Measurements from ENCODE around the gene ZDHHC1. TPM values are rescaled to one million over a fixed set of nuclear protein-coding genes. Genes with fewer than 3 reads are reported as not detected.
"Not testable (repeated sequence)": the region's sequence is repeated elsewhere in the genome, so short reads cannot be mapped to it uniquely, and the experiment has no call there.

The ZDHHC1 gene
- total RNA-seq, 1 experiment from 2014 or later = 21.5 TPM

GRCh38 chr16:67361038-67361437 is 55.2 kb downstream of the ZDHHC1 start:
- no peak for DNase-seq (ENCODE audit: low spot score)

- not testable (repeated sequence) for DNase-seq (ENCODE audit: low spot score)
Observed at GRCh38 chr16:67359540-67360269, 56.6 kb downstream of the ZDHHC1 start.

- DNase-seq (ENCODE audit: low spot score) = no peak
Observed at GRCh38 chr16:67357561-67357960, 58.7 kb downstream of the ZDHHC1 start.

- no peak for DNase-seq (ENCODE audit: low spot score)
Observed at GRCh38 chr16:67356396-67356795, 59.9 kb downstream of the ZDHHC1 start.

- DNase-seq (ENCODE audit: low spot score) = not testable (repeated sequence)
Observed at GRCh38 chr16:67352463-67352862, 63.8 kb downstream of the ZDHHC1 start.

- no peak for DNase-seq (ENCODE audit: low spot score)
Observed at GRCh38 chr16:67350324-67350723, 66.0 kb downstream of the ZDHHC1 start.

- peak; percentile 71 for DNase-seq (ENCODE audit: low spot score)
Observed at GRCh38 chr16:67349172-67349571, 67.1 kb downstream of the ZDHHC1 start.

GRCh38 chr16:67346341-67346740 is 69.9 kb downstream of the ZDHHC1 start:
- DNase-seq (ENCODE audit: low spot score) = peak; percentile 48

GRCh38 chr16:67345401-67345800 is 70.9 kb downstream of the ZDHHC1 start:
- DNase-seq (ENCODE audit: low spot score) = peak; percentile 40

Small RNA genes lying within 50 kb of the gene (small RNA-seq; reads per million reads assigned to genes)
- not detected for gene RNU1-123P

Other genes starting within 250 kb of the ZDHHC1 start
- gene NOL3, start 245.9 kb downstream of the ZDHHC1 start, total RNA-seq (2014; rRNA removed; shearing (Covaris generic)) = 95.1 and 97.0 TPM in 2 replicates
- 41.4 and 41.7 TPM in 2 replicates for gene MATCAP1, start 232.5 kb downstream of the ZDHHC1 start, total RNA-seq (2014; rRNA removed; shearing (Covaris generic))
- gene EXOC3L1, start 226.3 kb downstream of the ZDHHC1 start, total RNA-seq (2014; rRNA removed; shearing (Covaris generic)) = 0.29 and 0.74 TPM in 2 replicates
- 156 and 171 TPM in 2 replicates for gene E2F4, start 224.3 kb downstream of the ZDHHC1 start, total RNA-seq (2014; rRNA removed; shearing (Covaris generic))
- 55.2 and 57.4 TPM in 2 replicates for gene ELMO3, start 217.3 kb downstream of the ZDHHC1 start, total RNA-seq (2014; rRNA removed; shearing (Covaris generic))
- 61.2 and 67.8 TPM in 2 replicates for gene TMEM208, start 189.3 kb downstream of the ZDHHC1 start, total RNA-seq (2014; rRNA removed; shearing (Covaris generic))
- gene FHOD1, start 169.0 kb downstream of the ZDHHC1 start, total RNA-seq (2014; rRNA removed; shearing (Covaris generic)) = 49.5 and 57.7 TPM in 2 replicates
- gene SLC9A5, start 167.5 kb downstream of the ZDHHC1 start, total RNA-seq (2014; rRNA removed; shearing (Covaris generic)) = 2.2 and 2.7 TPM in 2 replicates
- 69.5 and 71.3 TPM in 2 replicates for gene PLEKHG4, start 136.9 kb downstream of the ZDHHC1 start, total RNA-seq (2014; rRNA removed; shearing (Covaris generic))
- not detected in 2 replicates for gene KCTD19, start 89.7 kb downstream of the ZDHHC1 start, total RNA-seq (2014; rRNA removed; shearing (Covaris generic))
- gene LRRC36, start 89.7 kb downstream of the ZDHHC1 start, total RNA-seq (2014; rRNA removed; shearing (Covaris generic)) = 0.46 TPM in 1 of 2 replicates, not detected in the other
- 70.5 and 70.9 TPM in 2 replicates for gene TPPP3, start 23.0 kb downstream of the ZDHHC1 start, total RNA-seq (2014; rRNA removed; shearing (Covaris generic))
- gene HSD11B2, start 14.6 kb upstream of the ZDHHC1 start, total RNA-seq (2014; rRNA removed; shearing (Covaris generic)) = 18.3 and 23.2 TPM in 2 replicates
- 97.6 and 99.5 TPM in 2 replicates for gene ATP6V0D1, start 64.7 kb upstream of the ZDHHC1 start, total RNA-seq (2014; rRNA removed; shearing (Covaris generic))
- not detected in 2 replicates for gene AGRP, start 67.1 kb upstream of the ZDHHC1 start, total RNA-seq (2014; rRNA removed; shearing (Covaris generic))
- gene RIPOR1, start 112.4 kb upstream of the ZDHHC1 start, total RNA-seq (2014; rRNA removed; shearing (Covaris generic)) = 22.8 and 23.8 TPM in 2 replicates
- 28.3 and 36.4 TPM in 2 replicates for gene CTCF, start 146.0 kb upstream of the ZDHHC1 start, total RNA-seq (2014; rRNA removed; shearing (Covaris generic))
- 0.81 and 2.7 TPM in 2 replicates for gene CARMIL2, start 228.7 kb upstream of the ZDHHC1 start, total RNA-seq (2014; rRNA removed; shearing (Covaris generic))
- 79.6 and 82.2 TPM in 2 replicates for gene ACD, start 243.8 kb upstream of the ZDHHC1 start, total RNA-seq (2014; rRNA removed; shearing (Covaris generic))
- gene PARD6A, start 244.5 kb upstream of the ZDHHC1 start, total RNA-seq (2014; rRNA removed; shearing (Covaris generic)) = 24.9 and 38.1 TPM in 2 replicates